GM12892 (cell line): Measurements from ENCODE around the gene FAM107A.

Experiments
- POLR2A ChIP-seq: IDR thresholded peaks from 2 replicates; pipeline ENCODE4 v1.6.1; 2011; ENCODE audit warnings: low read depth, low read length, control low read depth
- POLR2AphosphoS5 ChIP-seq: IDR thresholded peaks from 2 replicates; pipeline ENCODE4 v1.6.1; 2011; ENCODE audit warnings: low read depth, low read length, control low read depth
- TAF1 ChIP-seq: IDR thresholded peaks from 2 replicates; pipeline ENCODE4 v1.6.1; 2011; ENCODE audit warnings: low read depth, mild to moderate bottlenecking, control low read depth, low read length, borderline replicate concordance

DNA sequence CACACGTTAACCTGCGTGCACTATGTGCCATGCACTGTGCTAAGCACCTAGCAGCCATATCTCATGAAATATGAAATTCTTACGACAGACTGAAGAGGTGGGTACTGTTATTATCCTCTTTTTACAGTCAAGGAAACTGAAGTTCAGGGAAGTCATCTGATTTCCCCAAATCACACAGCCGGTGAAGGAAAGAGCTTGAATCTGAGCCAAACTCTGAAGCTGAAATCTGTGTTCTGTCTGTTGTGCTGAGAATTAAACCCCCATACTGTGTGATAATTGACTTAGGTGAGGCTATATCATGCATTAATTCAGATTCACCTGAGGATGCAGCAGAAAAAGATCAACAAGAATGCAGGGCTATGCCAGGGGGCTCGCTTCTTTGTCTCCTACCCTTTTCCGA, 475 bp downstream of the FAM107A start:
- TF ChIP-seq TAF1 (no peak), POLR2AphosphoS5 (no peak), POLR2A (no peak)
